GM12875 (cell line): ENCODE data around the gene TSPAN32.
A peak's percentile ranks its signal among the peaks of the same experiment; 100 is the strongest.

Experiments
- H3K4me3 ChIP-seq: one replicate; pipeline ENCODE4 v1.5.1; 2011; ENCODE audit warnings: low read depth, low read length, control low read depth
- CTCF ChIP-seq: IDR thresholded peaks from 2 replicates; pipeline ENCODE4 v1.5.1; 2011; ENCODE audit warnings: low read depth, mild to moderate bottlenecking, control low read depth, inconsistent platforms, low read length, moderate library complexity, borderline replicate concordance; ENCODE audit not compliant: insufficient read depth

Gene TSPAN32

GRCh38 chr11:2302306-2302895 is 588 bp downstream of the TSPAN32 start:
- TF ChIP-seq CTCF = no peak
- no peak overlapping the region for H3K4me3 ChIP-seq

- no peak for TF ChIP-seq CTCF
- no peak overlapping the region for H3K4me3 ChIP-seq
These were observed 1.2 kb downstream of the TSPAN32 start for GRCh38 chr11:2302896-2303626.

GRCh38 chr11:2303627-2304505 is 2.1 kb downstream of the TSPAN32 start:
- no peak overlapping the region for H3K4me3 ChIP-seq

GRCh38 chr11:2304506-2305139 is 2.8 kb downstream of the TSPAN32 start:
- H3K4me3 ChIP-seq = no peak overlapping the region
- TF ChIP-seq CTCF = no peak

More at GRCh38 chr11:2303627-2304505, 2.1 kb downstream of the TSPAN32 start:
- TF ChIP-seq CTCF = no peak

- TF ChIP-seq CTCF = peak; percentile 93
- H3K4me3 ChIP-seq = no peak overlapping the region
These were observed 3.4 kb downstream of the TSPAN32 start for GRCh38 chr11:2305140-2305778.

- H3K4me3 ChIP-seq = no peak overlapping the region
- TF ChIP-seq CTCF = no peak
These were observed 4.1 kb downstream of the TSPAN32 start for GRCh38 chr11:2305788-2306451.
